BLaER1 (cell line): ENCODE data around the gene LSM4.
A peak's percentile ranks its signal among the peaks of the same experiment; 100 is the strongest.

ENCODE experiments used
- H3K27ac ChIP-seq: shearing (Covaris generic); formaldehyde crosslinking; 2 replicates; pipeline ENCODE4 v1.8.1; 2022
- H3K27me3 ChIP-seq: shearing (Covaris generic); formaldehyde crosslinking; 2 replicates; pipeline ENCODE4 v1.8.1; 2022
- H3K36me3 ChIP-seq: shearing (Covaris generic); formaldehyde crosslinking; 2 replicates; pipeline ENCODE4 v1.8.1; 2022
- H3K4me1 ChIP-seq: shearing (Covaris generic); formaldehyde crosslinking; 2 replicates; pipeline ENCODE4 v1.8.1; 2022
- H3K4me2 ChIP-seq: shearing (Covaris generic); formaldehyde crosslinking; 2 replicates; pipeline ENCODE4 v1.8.1; 2022
- H3K4me3 ChIP-seq: shearing (Covaris generic); formaldehyde crosslinking; 2 replicates; pipeline ENCODE4 v1.8.1; 2022
- H3K9ac ChIP-seq: shearing (Covaris generic); formaldehyde crosslinking; 2 replicates; pipeline ENCODE4 v1.8.1; 2022
- H3K9me3 ChIP-seq: shearing (Covaris generic); formaldehyde crosslinking; 2 replicates; pipeline ENCODE4 v1.8.1; 2022
- H4K20me1 ChIP-seq: shearing (Covaris generic); formaldehyde crosslinking; 2 replicates; pipeline ENCODE4 v1.8.1; 2022
- Cebpa-rat ChIP-seq: shearing (Covaris generic); IDR thresholded peaks from 2 replicates; pipeline ENCODE4 v1.8.1; 2022

The LSM4 gene

GRCh38 chr19:18306209-18306887 is 16.5 kb downstream of the LSM4 start:
- H3K27ac ChIP-seq, result peak overlapping the region; percentile 95

GRCh38 chr19:18304458-18305310 is 18.2 kb downstream of the LSM4 start:
- peaks cover 88% of the 10 kb centered on the region for H3K4me1 ChIP-seq
- H3K4me2 ChIP-seq, result peak overlapping the region; percentile 98
- H3K27me3 ChIP-seq, result no peaks in the 10 kb centered on the region
- TF ChIP-seq Cebpa-rat, result no peak
- H4K20me1 ChIP-seq, result no peaks in the 10 kb centered on the region
- peaks cover 19% of the 10 kb centered on the region for H3K36me3 ChIP-seq
- H3K27ac ChIP-seq, result peak overlapping the region; percentile 95
- no peaks in the 10 kb centered on the region for H3K9me3 ChIP-seq
- H3K4me3 ChIP-seq, result peak overlapping the region; percentile 64
- H3K9ac ChIP-seq, result peak overlapping the region; percentile 88

More at GRCh38 chr19:18306209-18306887, 16.5 kb downstream of the LSM4 start:
- Histone ChIP-seq H4K20me1 (no peaks in the 10 kb centered on the region; the same call in 1 of the 2 replicates), H3K4me2 (peak overlapping the region; percentile 98), H3K9me3 (no peaks in the 10 kb centered on the region), H3K9ac (peak overlapping the region; percentile 88), H3K4me3 (peak overlapping the region; percentile 64), H3K36me3 (peaks cover 35% of the 10 kb centered on the region), H3K27me3 (no peaks in the 10 kb centered on the region), H3K4me1 (peaks cover 86% of the 10 kb centered on the region)
- TF ChIP-seq Cebpa-rat, result no peak

- Histone ChIP-seq H3K27ac (peak overlapping the region; percentile 95), H3K4me3 (peak overlapping the region; percentile 64), H3K36me3 (peaks cover 13% of the 10 kb centered on the region), H3K4me2 (peak overlapping the region; percentile 98), H4K20me1 (no peaks in the 10 kb centered on the region), H3K27me3 (no peaks in the 10 kb centered on the region), H3K9me3 (no peaks in the 10 kb centered on the region), H3K9ac (peak overlapping the region; percentile 88), H3K4me1 (peaks cover 88% of the 10 kb centered on the region)
- TF ChIP-seq Cebpa-rat, result no peak
These were observed 18.7 kb downstream of the LSM4 start for GRCh38 chr19:18304208-18304457.

GRCh38 chr19:18301718-18302111 is 21.2 kb downstream of the LSM4 start:
- no peak overlapping the region for H3K4me3 ChIP-seq
- H3K27ac ChIP-seq, result peak overlapping the region; percentile 95; the same call in 1 of the 2 replicates
- H3K36me3 ChIP-seq, result no peaks in the 10 kb centered on the region
- H3K4me1 ChIP-seq, result peaks cover 69% of the 10 kb centered on the region
- peak overlapping the region; percentile 98 for H3K4me2 ChIP-seq
- no peak overlapping the region for H3K9ac ChIP-seq
- TF ChIP-seq Cebpa-rat, result no peak
- H4K20me1 ChIP-seq, result no peaks in the 10 kb centered on the region
- no peaks in the 10 kb centered on the region for H3K9me3 ChIP-seq
- no peaks in the 10 kb centered on the region for H3K27me3 ChIP-seq

GRCh38 chr19:18300930-18301717 is 21.8 kb downstream of the LSM4 start:
- Histone ChIP-seq H3K4me2 (no peak overlapping the region), H3K36me3 (no peaks in the 10 kb centered on the region), H3K9ac (no peak overlapping the region), H3K9me3 (no peaks in the 10 kb centered on the region), H3K4me3 (no peak overlapping the region), H4K20me1 (no peaks in the 10 kb centered on the region), H3K27me3 (no peaks in the 10 kb centered on the region), H3K27ac (peak overlapping the region; percentile 95; the same call in 1 of the 2 replicates), H3K4me1 (peaks cover 63% of the 10 kb centered on the region)
- TF ChIP-seq Cebpa-rat, result no peak

- no peaks in the 10 kb centered on the region for H3K9me3 ChIP-seq
- no peaks in the 10 kb centered on the region for H4K20me1 ChIP-seq
- H3K4me1 ChIP-seq, result peaks cover 48% of the 10 kb centered on the region
- no peaks in the 10 kb centered on the region for H3K36me3 ChIP-seq
- no peak overlapping the region for H3K4me3 ChIP-seq
- no peak overlapping the region for H3K9ac ChIP-seq
- TF ChIP-seq Cebpa-rat, result no peak
- H3K27ac ChIP-seq, result no peak overlapping the region
- no peak overlapping the region for H3K4me2 ChIP-seq
- H3K27me3 ChIP-seq, result no peaks in the 10 kb centered on the region
These were observed 23.2 kb downstream of the LSM4 start for GRCh38 chr19:18299654-18300053.

GRCh38 chr19:18298601-18299000 is 24.3 kb downstream of the LSM4 start:
- Histone ChIP-seq H3K27ac (no peak overlapping the region), H3K4me1 (peaks cover 48% of the 10 kb centered on the region), H3K9ac (no peak overlapping the region)

GRCh38 chr19:18297308-18297707 is 25.6 kb downstream of the LSM4 start:
- H4K20me1 ChIP-seq, result no peaks in the 10 kb centered on the region
- no peak overlapping the region for H3K4me3 ChIP-seq
- no peaks in the 10 kb centered on the region for H3K36me3 ChIP-seq
- no peaks in the 10 kb centered on the region for H3K27me3 ChIP-seq
- no peaks in the 10 kb centered on the region for H3K9me3 ChIP-seq
- TF ChIP-seq Cebpa-rat, result no peak
- no peak overlapping the region for H3K9ac ChIP-seq
- peaks cover 44% of the 10 kb centered on the region for H3K4me1 ChIP-seq
- H3K27ac ChIP-seq, result no peak overlapping the region
- no peak overlapping the region for H3K4me2 ChIP-seq

More at GRCh38 chr19:18298601-18299000, 24.3 kb downstream of the LSM4 start:
- Histone ChIP-seq H4K20me1 (no peaks in the 10 kb centered on the region), H3K27me3 (no peaks in the 10 kb centered on the region), H3K36me3 (no peaks in the 10 kb centered on the region), H3K4me2 (no peak overlapping the region), H3K4me3 (no peak overlapping the region), H3K9me3 (no peaks in the 10 kb centered on the region)
- TF ChIP-seq Cebpa-rat, result no peak

- Histone ChIP-seq H3K9me3 (no peaks in the 10 kb centered on the region), H3K4me3 (no peak overlapping the region), H3K36me3 (no peaks in the 10 kb centered on the region), H3K4me2 (no peak overlapping the region), H3K27ac (no peak overlapping the region), H3K4me1 (peaks cover 43% of the 10 kb centered on the region), H3K27me3 (no peaks in the 10 kb centered on the region), H4K20me1 (no peaks in the 10 kb centered on the region), H3K9ac (no peak overlapping the region)
- no peak for TF ChIP-seq Cebpa-rat
These were observed 27.8 kb downstream of the LSM4 start for GRCh38 chr19:18295034-18295451.
